Activated CD4-positive, alpha-beta T cell treated with anti-CD3 and anti-CD28 coated beads, Interleukin-10, Interleukin-2, amounts not matched to agents 100 ng/mL and 50 ng/mL, durations not matched to agents 16 hours and 8 hours (primary cell): ENCODE results near the gene OR51A2.
"Not testable (repeated sequence)": the region's sequence is repeated elsewhere in the genome, so short reads cannot be mapped to it uniquely, and the experiment has no call there.

ENCODE experiments used
- DNase-seq: peaks from one replicate; pipeline ENCODE4 v3.0.0-alpha.2; 2020

The OR51A2 gene, protein sequence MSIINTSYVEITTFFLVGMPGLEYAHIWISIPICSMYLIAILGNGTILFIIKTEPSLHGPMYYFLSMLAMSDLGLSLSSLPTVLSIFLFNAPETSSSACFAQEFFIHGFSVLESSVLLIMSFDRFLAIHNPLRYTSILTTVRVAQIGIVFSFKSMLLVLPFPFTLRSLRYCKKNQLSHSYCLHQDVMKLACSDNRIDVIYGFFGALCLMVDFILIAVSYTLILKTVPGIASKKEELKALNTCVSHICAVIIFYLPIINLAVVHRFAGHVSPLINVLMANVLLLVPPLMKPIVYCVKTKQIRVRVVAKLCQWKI

DNA sequence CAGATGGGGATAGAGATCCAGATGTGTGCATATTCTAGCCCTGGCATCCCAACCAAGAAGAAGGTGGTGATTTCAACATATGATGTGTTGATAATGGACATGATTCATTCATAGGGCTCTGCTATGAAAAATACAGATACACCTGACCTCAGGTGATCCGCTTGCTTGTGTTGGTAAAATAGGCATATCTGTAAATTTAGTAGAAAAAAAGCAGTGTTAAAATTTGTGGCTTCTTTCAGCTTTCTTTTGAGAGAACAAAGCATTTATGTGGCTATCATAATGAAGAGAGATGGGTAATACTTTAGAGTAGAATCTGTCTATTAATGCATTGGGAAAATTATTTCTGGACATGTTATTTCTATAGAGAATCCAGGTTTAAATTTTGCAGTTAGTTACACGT, at the start of gene OR51A2:
OR51A2 (minus strand) TSS at position 101 of the 400 bp plus-strand sequence; CDS start at position 101, 0 bp downstream.
- DNase-seq, result not testable (repeated sequence)

DNA sequence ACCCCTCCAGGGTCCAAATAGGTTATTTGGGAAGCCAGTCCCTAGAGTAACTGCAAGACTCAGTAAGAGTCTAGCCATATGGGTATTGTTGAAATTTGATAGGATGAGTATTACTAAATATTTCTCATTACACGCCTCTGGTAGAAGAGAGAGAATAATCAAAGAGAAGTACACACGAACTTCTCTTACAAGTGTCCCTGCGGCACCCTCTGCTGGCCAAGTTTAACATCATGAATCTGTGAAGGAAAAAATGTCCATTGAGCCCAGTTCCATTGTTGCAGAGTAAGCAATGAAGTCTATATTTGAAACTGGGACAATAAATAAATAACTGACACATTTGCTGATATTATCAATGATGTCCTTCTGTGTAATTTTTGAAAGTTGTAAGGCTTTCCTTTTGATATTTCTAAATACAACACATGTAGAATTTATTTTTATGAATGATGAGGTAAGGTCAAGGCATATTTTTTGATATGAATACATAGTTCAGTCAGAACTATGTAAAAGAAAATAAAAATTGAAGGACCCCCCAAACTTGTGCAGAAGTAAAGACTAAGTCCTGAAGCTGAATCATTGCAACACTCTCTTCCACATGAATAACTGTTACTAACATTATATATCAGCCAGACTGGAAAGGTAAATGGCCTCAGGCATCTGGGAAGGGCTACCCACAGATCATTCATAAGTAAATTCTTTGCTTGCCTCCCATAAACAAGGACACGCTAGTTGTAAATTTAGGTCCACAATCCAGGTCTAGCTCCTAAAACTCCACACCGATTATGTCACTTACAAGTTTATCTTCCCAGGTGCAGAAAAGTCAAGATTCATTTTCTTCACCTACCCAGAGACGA, 49.1 kb upstream of the OR51A2 start:
- peak; percentile 37 for DNase-seq

DNA sequence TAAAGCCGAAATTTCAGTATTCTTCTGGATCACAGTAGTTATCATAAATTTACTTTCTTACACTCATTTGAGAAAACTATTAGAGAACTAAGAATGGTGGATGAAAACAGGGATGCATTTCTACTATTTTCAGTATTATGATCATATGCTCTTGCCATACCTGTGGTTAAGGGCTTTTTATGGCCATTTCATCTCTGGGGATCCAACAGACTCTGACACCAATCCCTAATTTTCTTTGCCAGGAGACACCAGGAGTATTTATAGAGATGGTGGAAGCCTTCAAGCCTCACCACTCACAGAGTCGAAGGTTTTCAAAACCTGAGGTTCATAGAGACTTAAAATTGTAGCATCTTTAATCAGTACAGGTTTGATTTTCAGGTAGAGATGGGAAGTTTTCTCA, 39.0 kb upstream of the OR51A2 start, which contains the start of gene OR51L1:
OR51L1 (plus strand) TSS at position 301 of the 400 bp plus-strand sequence. CDS start 4,132 bp downstream, outside the sequence.
- no peak for DNase-seq

DNA sequence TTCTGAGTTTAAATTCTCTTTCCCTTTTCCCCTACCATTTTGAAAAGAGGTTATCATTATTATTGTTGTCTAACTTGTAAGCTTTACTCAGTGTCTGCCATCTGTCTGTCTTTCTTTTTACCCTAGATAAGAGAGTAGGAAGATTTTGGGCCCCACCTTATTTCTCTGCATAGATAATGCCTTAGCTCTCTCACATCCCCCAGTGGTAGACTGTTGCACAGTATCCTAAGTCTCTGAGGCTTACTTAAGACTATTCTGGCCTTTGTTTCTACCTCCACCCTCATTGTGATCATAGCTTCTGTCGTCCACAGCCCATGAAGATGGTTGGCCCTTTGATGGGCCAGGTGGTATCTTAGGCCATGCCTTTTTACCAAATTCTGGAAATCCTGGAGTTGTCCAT, 35.5 kb upstream of the OR51A2 start:
- no peak for DNase-seq

DNA sequence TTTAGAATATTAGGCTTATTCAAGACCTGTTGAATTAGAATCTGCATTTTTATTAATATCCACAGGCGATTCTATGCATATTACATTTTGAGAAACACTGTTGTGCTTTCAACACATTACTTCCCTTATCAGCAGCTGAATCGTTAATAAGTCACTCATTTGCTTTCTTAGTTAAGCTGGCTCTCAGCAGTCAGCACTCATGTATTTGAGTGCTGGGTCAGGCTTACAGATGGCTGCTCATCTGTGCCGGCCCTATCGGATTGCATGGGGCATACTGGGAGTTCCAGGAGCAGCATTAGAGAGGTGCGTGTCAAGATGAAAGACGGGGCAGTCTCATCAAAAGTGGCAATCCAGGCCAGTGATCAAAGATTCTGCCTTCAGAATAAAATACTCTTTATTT, 28.3 kb upstream of the OR51A2 start:
- DNase-seq, result no peak

DNA sequence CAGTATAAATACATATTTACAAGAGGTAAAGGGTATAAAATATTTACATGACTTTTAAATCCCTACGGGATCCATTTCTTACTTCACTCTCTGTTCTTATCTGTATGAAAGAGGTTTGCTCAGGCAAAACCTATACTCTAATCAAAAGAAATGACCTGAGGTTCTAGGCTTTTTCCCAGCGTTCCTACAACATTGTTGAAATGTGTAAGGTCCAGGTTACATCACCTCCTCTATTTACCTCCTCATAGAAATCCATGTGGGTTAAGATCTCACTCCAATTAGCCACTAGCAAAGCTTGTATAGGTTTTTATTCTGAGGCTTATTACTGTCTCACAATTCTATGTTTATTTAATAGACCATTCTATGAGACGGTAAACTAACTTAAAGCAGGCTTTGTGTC, 27.2 kb upstream of the OR51A2 start:
- DNase-seq, result no peak

DNA sequence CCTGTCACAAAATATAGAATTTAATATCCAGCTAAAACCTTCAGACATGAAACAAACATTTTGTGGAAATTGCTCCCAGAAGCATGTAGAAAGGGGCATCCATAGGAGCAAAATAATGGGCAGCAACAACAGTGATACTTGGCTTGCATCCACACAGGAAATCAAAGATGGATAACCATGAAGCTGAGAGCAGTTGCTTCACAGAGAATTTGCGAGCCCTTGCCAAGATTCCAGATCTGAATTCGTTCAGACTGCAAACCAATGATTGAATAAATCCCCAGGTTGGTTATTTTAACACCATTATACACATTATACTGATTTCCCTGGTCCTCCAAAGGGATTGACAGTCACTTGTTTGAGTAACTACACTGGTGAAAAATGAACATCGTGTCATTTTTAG, 23.5 kb upstream of the OR51A2 start:
- DNase-seq, result no peak

DNA sequence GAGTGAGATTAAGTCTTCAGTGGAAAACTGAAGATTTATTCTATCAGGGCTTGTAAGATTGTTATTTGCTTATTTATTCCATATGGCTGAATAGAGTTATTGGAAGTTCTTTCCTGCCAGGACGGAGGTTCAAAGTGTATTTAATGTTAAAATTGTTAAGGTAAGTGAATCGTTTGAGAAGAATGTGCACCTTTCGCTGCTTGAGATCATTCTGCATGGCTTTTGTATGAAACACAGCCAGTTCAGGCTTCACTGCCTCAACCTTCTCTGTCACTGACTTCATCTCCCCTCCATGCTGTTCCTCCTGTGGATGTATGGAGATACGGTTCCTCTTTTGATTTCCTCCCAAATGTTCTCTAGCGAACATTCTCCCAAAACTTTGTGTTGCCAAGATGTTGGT, 19.9 kb upstream of the OR51A2 start:
- DNase-seq, result no peak

DNA sequence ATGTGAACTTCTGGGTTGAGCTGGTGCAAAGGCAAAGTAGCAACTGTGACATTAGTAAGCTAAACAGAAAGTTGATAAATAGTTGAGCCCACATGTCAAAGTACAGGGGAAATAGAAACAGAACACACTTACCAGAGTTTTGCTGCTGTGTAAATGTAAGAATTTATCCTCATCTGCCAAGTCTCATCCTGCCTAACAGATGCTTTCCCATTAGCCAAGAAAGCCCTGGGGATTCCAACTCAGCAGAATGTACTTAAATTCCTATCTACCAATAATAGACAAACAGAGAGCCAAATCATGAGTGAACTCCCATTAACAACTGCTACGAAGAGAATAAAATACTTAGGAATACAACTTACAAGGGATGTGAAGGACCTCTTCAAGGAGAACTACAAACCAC, 7.3 kb upstream of the OR51A2 start:
- DNase-seq, result no peak

DNA sequence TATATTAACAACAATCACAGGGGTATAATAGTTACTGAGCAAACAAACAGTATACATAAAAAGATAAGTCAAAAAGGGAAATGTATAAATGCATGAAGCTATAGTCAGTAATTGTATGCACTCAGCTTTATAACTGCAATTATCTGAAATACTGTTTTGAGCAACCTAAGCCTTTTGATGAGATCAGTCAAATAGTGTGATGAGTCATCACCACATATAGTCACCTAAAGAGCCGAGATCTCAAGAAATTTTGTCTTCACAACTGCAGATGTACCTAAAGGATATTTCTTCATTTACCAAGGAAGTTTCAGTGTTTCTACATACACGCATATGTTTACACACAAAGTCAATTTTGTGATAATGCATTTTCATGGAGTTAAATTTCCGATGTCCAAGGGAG, 5.4 kb upstream of the OR51A2 start:
- peak; percentile 19 for DNase-seq

DNA sequence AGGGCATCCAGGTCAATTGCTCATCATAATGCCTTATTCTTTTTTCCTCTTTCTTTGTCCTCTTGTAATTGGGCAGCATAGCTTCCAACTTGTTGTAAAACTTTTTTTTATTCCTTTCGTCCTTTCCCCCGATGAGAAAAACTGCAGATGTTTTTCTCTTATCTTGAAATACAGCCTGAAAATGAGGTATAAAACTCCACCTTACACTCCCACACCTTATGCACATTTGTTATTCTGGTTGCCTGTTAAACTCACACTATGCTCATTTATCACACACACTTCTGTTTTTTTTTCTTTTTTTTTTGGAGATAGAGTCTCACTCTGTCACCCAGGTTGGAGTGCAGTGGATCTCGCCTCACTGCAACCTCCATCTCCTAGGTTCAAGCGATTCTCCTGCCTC, 1.9 kb upstream of the OR51A2 start:
- no peak for DNase-seq

DNA sequence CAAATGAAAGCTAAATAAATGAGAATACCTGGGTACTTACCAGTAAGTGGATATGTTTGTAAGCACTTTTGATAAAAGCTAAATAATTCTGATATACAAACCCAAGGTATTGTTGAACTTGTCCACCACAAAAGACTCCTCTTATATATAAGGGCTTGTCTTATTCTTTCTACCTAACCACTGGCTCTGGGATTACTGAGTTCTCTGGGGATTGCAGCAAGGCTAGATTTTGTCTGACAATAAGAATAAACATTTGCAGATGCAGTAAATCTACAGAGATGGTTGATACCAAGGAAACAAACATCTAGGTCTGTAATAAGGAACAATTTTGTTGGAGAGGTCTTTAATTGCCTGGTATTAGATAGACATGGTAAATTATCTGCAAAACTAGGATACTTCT, 8.0 kb downstream of the OR51A2 start, which contains the start of gene OR51A4:
OR51A4 (minus strand) TSS at position 101 of the 400 bp plus-strand sequence. CDS start 505 bp downstream, outside the sequence.
- no peak for DNase-seq

DNA sequence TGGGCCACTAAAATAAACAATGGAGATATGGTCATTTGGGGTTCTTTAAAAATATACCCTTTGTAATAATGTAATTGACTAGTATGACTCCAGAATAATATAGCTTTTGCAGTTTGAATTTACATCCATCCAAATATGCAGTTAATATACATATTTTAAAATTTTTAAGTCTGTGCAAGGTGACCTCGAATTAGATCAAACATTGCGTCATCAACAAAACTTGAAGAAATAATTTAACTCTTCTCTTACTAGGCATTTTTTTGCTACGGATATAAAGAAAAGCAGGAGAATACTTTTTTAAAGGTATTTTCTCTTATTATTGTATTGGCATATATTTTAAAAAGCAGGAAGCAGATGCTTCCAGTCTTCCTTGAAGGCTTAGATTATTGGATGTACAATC, 18.8 kb downstream of the OR51A2 start:
- no peak for DNase-seq

DNA sequence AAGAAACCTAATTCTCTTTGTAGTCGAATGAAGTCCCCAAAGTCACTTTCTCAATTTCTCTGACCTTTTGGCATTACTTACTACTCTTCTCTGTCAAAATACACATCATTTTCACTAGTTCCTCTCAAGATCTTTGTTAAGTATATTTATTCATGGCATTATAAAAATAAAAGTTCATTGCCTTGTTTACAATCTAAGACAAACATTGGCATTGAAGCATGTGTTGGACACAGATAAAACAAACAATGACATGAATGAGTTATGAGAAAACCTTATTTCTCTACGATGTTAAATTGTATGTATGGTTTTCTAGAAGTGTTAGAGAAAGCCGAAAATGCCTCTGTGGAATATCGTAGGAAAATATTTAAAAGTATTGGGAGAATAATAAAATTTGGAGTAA, 22.8 kb downstream of the OR51A2 start:
- no peak for DNase-seq

DNA sequence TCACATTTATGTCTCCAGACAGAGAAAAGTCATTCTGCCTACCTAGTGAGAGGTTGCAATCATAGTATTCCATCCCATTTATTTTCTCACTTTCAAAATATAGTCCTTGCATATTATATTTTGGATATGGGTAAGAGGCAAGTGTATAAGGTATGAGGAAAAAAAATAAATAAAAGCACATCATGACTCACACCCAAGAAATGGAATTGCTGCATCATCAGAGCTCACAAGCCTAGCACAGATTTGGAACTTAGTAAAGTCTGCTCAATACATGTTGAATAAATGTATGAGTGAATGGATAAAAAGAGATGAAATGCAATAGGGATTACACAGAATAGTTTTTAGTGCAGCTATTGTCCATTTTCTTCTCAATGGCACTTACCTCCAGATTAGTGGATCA, 28.9 kb downstream of the OR51A2 start:
- DNase-seq, result no peak

DNA sequence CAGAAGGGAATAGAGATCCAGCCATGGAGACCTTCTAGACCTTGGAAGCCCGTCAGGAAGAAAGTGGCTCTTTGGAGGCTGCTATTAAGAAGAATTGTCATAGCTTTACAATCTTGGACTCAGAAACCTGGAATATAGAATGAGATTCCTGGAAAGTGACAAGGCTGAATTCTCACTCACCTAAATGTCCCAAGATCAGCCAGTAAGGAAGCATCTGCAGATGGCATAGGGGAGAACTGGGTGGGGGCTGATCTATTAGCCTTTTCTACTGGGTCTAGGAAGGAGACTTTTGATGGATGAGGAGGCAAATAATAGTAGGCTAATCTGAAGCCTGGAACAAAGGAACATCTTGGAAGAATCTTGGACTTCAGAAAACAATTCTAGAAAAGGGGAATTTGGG, 31.3 kb downstream of the OR51A2 start, which contains the start of gene OR51G1:
OR51G1 (minus strand) TSS at position 101 of the 400 bp plus-strand sequence; CDS start at position 101, 0 bp downstream.
- DNase-seq, result no peak

DNA sequence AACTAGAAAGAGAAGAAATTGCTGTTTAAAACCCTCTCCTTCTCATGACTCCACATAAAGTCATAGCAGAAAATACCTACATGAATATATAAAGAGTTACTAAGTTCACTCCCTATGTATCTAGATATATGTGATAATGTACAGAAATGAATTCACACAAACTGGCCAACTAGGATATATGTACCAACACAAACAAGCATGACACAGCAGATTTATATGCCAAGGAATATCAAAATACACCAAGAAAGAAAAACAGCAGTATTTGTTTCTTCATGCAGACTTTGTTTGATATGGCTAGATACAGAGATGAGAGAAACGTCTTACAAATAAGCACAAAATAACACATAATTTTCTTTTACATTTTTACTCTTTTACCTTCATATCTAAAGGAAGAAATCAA, 33.2 kb downstream of the OR51A2 start:
- no peak for DNase-seq

DNA sequence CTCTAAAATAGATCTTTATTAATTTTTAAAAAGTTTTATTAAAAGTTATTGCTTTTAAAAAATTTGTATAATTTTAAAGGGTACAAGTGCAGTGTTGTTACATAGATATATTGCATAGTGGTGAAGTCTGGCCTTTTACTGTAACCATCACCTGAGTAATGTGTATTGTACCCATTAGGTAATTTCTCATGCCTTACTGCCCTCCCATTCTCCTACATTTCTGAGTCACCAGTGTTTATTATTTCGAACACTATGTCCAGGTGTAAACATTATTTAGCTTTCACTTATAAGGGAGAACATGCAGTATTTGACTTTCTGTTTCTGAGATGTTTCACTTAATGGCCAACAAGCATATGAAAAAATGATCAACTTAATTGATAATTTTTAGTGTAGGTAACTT, 33.7 kb downstream of the OR51A2 start:
- DNase-seq, result no peak

DNA sequence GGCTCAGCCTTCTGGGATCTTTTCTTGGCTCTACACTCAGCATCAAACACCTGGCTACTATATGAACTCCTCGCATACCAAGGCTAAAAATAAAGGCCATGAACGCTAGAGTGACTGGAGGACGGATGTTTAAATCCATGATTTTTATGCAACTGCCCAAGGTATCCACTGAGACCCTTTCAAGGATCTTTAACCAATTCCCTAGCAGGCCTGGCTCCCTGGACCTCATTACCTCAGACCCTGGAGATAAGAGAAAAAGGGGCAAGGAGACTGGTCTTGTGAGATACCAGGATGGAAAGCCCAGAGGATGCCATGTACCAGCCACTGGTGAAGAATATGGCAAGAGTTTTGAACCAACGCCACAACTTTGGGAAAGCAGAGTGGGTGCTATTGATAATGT, 36.3 kb downstream of the OR51A2 start, which contains the start of gene OR51G2:
OR51G2 (minus strand) TSS at position 101 of the 400 bp plus-strand sequence. CDS start 3,687 bp downstream, outside the sequence.
- DNase-seq, result no peak

DNA sequence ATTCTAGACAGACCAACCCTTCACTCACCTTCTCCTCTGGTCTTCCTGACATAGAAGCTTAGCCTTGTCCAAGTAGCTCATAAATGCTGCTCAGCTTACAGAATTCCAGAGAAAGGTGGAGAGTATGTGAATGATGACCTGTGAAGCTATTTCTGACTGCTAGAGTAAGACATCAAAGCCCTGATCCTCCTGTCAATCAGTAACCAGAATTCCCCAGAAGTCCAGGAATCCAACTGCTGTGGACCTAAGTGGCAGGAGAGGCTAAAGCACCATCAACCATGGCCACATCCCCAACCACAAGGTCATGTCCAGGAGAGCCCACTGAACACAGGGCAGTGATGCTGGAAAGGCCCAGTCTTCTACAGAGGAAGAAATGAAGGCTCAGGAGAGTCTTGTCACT, 38.9 kb downstream of the OR51A2 start:
- DNase-seq, result no peak
